HepG2 (cell line): Measurements from ENCODE around the gene SEC16A. TPM values are rescaled to one million over a fixed set of nuclear protein-coding genes. Genes with fewer than 3 reads are reported as not detected.

Experiments used
- BCL6 ChIP-seq: IDR thresholded peaks from 2 replicates; pipeline ENCODE4 v1.6.1; 2016; ENCODE audit warnings: missing genetic modification reagents, missing compliant biosample characterization
- BHLHE40 ChIP-seq: IDR thresholded peaks from 2 replicates; pipeline ENCODE4 v1.6.1; 2011; ENCODE audit warnings: low read length, improper control_type of control experiment
- CAMTA2 ChIP-seq: sonication (generic); formaldehyde crosslinking; IDR thresholded peaks from 2 replicates; pipeline ENCODE4 v1.4.0; 2020; ENCODE audit warnings: mild to moderate bottlenecking, missing genetic modification reagents, borderline replicate concordance
- DPF2 ChIP-seq: sonication (generic); formaldehyde crosslinking; IDR thresholded peaks from 2 replicates; pipeline ENCODE4 v1.4.0; 2020; ENCODE audit warnings: mild to moderate bottlenecking, low read depth, missing genetic modification reagents, borderline replicate concordance
- FOXA3 ChIP-seq: IDR thresholded peaks from 2 replicates; pipeline ENCODE4 v1.6.1; 2016; ENCODE audit warnings: missing genetic modification reagents, missing compliant biosample characterization
- HMGXB4 ChIP-seq, 2 experiments: sonication (generic) in 1 of 2; formaldehyde crosslinking in 1 of 2; IDR thresholded peaks; 2 replicates each; pipeline versions ENCODE4 v1.4.0 to v1.6.1; 2018 to 2020; ENCODE audit warnings: missing genetic modification reagents in 2 of 2, borderline replicate concordance in 1 of 2, low read depth in 1 of 2, mild to moderate bottlenecking in 1 of 2, missing biosample characterization in 1 of 2
- HNF4G ChIP-seq, 2 experiments: sonication (generic) in 1 of 2; formaldehyde crosslinking in 1 of 2; IDR thresholded peaks; 2 replicates each; pipeline versions ENCODE4 v1.4.0 to v1.6.1; 2011 to 2020; ENCODE audit warnings: borderline replicate concordance in 2 of 2, low read depth in 2 of 2, mild to moderate bottlenecking in 2 of 2, low read length in 1 of 2, missing genetic modification reagents in 1 of 2, moderate library complexity in 1 of 2
- RXRA ChIP-seq: sonication (generic); formaldehyde crosslinking; IDR thresholded peaks from 2 replicates; pipeline ENCODE4 v1.5.1; 2020; ENCODE audit warnings: missing genetic modification reagents
- SMAD1 ChIP-seq: sonication (generic); formaldehyde crosslinking; IDR thresholded peaks from 2 replicates; pipeline ENCODE4 v1.4.0; 2020; ENCODE audit warnings: missing genetic modification reagents, low read depth, mild to moderate bottlenecking, borderline replicate concordance
- ZNF432 ChIP-seq: sonication (generic); formaldehyde crosslinking; IDR thresholded peaks from 2 replicates; pipeline ENCODE4 v1.5.0; 2020; ENCODE audit warnings: missing genetic modification reagents, mild to moderate bottlenecking, borderline replicate concordance
- ZNF772 ChIP-seq: sonication (generic); formaldehyde crosslinking; IDR thresholded peaks from 2 replicates; pipeline ENCODE4 v1.5.0; 2020; ENCODE audit warnings: mild to moderate bottlenecking, missing genetic modification reagents
- polyA plus RNA-seq, 8 experiments: library from polyadenylated mRNA; depleted of rRNA in 3 of 8; stranded (reverse) in 7 of 8; unstranded in 1 of 8; fragments of >200 nt; fragmentation: Illumina TruSeq in 4 of 8; extraction: Trizol in 4 of 8; gene quantifications; 2 replicates each; pipeline versions ENCODE4 v1.2.1 to v1.2.3, GENCODE V29; 2011 to 2016; ENCODE audit warnings: low read depth in 4 of 8, missing spikeins in 1 of 8, mixed read lengths in 1 of 8; ENCODE audit not compliant: insufficient read depth in 1 of 8
- total RNA-seq, 5 experiments: library from RNA; depleted of rRNA; stranded (reverse); fragments of >200 nt; fragmentation: Illumina TruSeq; extraction: Trizol; gene quantifications; 2 replicates each; pipeline ENCODE4 v1.2.3, GENCODE V29; 2016; ENCODE audit warnings: low read depth in 1 of 5
- TF ChIP-seq, protein P1 (sequence below): sonication (generic); formaldehyde crosslinking; IDR thresholded peaks from 2 replicates; pipeline ENCODE4 v1.9.0; 2021; ENCODE audit warnings: mild to moderate bottlenecking, missing genetic modification reagents

SEC16A gene
- total and polyA plus RNA-seq, 2 of the 13 experiments (the other 11 are each of a cell fraction or from before 2014, with no cell fraction given), result 15.9 to 18.9 TPM

GRCh38 chr9:136485049-136486045 is 2.5 kb upstream of the SEC16A start (continued):
- peak; percentile 12; the same call in 1 of the 2 replicates for TF ChIP-seq BHLHE40
- 0 out of 2 replicates have a peak, but pooled peaks have one; percentile 27 for TF ChIP-seq DPF2 (CRISPR knock-in tag)
- TF ChIP-seq ZNF772, result 0 out of 2 replicates have a peak, but pooled peaks have one; percentile 37
- TF ChIP-seq, protein P1, sequence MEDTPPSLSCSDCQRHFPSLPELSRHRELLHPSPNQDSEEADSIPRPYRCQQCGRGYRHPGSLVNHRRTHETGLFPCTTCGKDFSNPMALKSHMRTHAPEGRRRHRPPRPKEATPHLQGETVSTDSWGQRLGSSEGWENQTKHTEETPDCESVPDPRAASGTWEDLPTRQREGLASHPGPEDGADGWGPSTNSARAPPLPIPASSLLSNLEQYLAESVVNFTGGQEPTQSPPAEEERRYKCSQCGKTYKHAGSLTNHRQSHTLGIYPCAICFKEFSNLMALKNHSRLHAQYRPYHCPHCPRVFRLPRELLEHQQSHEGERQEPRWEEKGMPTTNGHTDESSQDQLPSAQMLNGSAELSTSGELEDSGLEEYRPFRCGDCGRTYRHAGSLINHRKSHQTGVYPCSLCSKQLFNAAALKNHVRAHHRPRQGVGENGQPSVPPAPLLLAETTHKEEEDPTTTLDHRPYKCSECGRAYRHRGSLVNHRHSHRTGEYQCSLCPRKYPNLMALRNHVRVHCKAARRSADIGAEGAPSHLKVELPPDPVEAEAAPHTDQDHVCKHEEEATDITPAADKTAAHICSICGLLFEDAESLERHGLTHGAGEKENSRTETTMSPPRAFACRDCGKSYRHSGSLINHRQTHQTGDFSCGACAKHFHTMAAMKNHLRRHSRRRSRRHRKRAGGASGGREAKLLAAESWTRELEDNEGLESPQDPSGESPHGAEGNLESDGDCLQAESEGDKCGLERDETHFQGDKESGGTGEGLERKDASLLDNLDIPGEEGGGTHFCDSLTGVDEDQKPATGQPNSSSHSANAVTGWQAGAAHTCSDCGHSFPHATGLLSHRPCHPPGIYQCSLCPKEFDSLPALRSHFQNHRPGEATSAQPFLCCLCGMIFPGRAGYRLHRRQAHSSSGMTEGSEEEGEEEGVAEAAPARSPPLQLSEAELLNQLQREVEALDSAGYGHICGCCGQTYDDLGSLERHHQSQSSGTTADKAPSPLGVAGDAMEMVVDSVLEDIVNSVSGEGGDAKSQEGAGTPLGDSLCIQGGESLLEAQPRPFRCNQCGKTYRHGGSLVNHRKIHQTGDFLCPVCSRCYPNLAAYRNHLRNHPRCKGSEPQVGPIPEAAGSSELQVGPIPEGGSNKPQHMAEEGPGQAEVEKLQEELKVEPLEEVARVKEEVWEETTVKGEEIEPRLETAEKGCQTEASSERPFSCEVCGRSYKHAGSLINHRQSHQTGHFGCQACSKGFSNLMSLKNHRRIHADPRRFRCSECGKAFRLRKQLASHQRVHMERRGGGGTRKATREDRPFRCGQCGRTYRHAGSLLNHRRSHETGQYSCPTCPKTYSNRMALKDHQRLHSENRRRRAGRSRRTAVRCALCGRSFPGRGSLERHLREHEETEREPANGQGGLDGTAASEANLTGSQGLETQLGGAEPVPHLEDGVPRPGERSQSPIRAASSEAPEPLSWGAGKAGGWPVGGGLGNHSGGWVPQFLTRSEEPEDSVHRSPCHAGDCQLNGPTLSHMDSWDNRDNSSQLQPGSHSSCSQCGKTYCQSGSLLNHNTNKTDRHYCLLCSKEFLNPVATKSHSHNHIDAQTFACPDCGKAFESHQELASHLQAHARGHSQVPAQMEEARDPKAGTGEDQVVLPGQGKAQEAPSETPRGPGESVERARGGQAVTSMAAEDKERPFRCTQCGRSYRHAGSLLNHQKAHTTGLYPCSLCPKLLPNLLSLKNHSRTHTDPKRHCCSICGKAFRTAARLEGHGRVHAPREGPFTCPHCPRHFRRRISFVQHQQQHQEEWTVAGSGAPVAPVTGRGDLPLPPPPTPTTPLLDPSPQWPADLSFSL (CRISPR knock-in tag), result no peak
- TF ChIP-seq HNF4G (IDR thresholded peaks at IDR 0.05; ENCODE audit: borderline replicate concordance, low read depth, low read length), result no peak
- TF ChIP-seq HNF4G (CRISPR knock-in tag; IDR thresholded peaks at IDR 0.05; ENCODE audit: borderline replicate concordance, low read depth), result 0 out of 2 replicates have a peak, but pooled peaks have one; percentile 17
- peak; percentile 17 for TF ChIP-seq RXRA (CRISPR knock-in tag)
- 0 out of 2 replicates have a peak, but pooled peaks have one; percentile 47 for TF ChIP-seq CAMTA2
- TF ChIP-seq HMGXB4 (CRISPR knock-in tag; IDR thresholded peaks at IDR 0.05; ENCODE audit: borderline replicate concordance in 1 of 2, low read depth in 1 of 2), result peak in 1 of 2 experiments; percentile 45; a peak in 2 of 4 replicates
- no peak for TF ChIP-seq SMAD1 (CRISPR knock-in tag)
- peak; percentile 32; the same call in 1 of the 2 replicates for TF ChIP-seq FOXA3
- TF ChIP-seq ZNF432 (CRISPR knock-in tag), result no peak
- 0 out of 2 replicates have a peak, but pooled peaks have one; percentile 33 for TF ChIP-seq BCL6 (CRISPR knock-in tag)
